Mesenteric fat pad (tissue), 1 donor: ENCODE data around the gene SMYD3. TPM values are rescaled to one million over a fixed set of nuclear protein-coding genes. Genes with fewer than 3 reads are reported as not detected.

Experiments used
- DNase-seq: peaks from one replicate; pipeline ENCODE4 v3.0.0-alpha.2; 2020; ENCODE audit warnings: low spot score
- total RNA-seq: library from RNA; stranded (reverse); fragmentation: NEBNext Ultra II Directional; extraction: Animal tissue kit (Norgen Biotek cat#: 25700); gene quantifications from one replicate; pipeline ENCODE4 v1.2.1, GENCODE V29; 2021
- donor health status: DM: yes; HTN: yes; CAD: no.

Gene SMYD3
- total RNA-seq, 1 donor from 2014 or later = 12.4 TPM

DNA sequence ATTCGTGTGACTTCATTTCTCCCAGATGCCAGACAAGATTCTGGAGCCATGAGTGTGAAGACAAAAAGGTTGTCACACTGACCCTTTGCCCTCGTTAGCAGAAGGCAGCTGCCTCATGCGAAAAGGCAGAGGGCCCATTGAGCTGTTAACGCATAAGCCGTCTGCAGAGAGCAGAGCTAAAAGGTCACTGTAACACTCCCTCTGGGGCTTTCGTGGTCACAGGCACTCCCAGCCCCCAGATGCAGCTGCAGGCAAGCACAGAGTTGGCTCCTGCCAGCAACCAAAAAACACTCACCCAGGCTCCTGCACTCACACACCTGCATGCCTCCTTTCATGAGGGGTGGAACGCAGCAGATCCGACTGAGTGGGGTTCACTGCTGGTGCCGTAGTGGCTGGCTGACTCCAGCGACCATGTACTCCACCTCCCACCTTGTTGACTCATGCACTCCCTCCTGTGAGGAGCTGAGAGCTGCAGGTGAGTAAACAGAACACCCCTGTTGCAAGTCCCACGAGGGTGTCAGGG, 287.5 kb downstream of the SMYD3 start:
- DNase-seq = no peak

DNA sequence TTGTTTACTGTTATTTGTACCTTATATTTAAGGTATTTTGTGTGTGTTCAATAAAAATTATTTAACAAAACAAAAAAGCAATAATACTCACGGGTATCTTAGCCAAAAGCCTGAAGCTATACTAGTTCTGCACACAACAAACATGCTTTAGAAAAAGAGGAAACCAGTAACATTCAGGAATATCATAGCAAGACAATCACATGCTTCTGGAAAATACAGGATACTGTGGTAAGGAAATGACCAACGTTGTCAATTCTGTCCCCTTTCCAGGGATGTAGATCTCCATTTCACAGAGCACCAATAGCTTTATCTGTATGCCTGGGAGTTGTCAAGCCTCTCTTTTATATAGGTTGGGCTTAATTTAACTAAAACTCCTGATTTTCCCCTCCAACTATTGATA, 288.4 kb downstream of the SMYD3 start:
- no peak for DNase-seq

DNA sequence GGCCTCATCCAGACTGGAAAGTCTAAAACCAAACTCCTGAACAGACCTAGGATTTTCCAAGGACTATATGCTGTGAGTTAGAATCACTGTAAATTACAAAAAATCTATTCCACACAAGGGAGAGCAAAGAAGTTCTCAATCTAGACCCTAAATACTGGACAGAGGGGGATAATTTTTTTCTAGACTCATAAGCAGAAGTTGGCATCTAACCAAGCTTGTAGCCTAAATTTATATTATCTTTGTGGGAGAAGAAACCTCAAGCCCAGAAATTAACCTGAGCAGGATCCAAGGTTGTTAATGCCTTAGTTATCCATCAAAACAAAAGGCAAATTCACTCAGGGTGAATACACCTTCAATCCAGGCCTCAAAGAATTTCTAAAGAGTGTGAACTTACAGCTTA, 290.2 kb downstream of the SMYD3 start:
- DNase-seq = no peak

DNA sequence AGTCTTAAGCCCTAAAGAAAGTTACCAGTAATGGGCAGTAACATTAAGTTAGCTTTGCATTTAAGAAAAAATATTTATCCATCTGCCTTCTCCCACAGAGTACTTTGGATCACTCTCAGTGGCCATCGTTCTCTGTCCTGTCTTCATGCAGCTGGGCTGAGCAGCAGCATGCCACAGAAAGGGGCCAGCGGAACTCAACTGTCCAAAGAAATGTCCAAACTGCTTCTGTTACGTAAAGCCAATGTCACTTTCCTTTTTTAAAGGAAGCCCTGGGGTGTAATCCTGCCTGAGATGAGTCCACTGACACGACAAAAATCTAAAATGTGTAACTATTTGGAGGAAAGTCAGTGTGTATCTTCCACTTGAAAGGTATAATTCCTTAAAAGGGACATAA, 291.6 kb downstream of the SMYD3 start:
- no peak for DNase-seq

DNA sequence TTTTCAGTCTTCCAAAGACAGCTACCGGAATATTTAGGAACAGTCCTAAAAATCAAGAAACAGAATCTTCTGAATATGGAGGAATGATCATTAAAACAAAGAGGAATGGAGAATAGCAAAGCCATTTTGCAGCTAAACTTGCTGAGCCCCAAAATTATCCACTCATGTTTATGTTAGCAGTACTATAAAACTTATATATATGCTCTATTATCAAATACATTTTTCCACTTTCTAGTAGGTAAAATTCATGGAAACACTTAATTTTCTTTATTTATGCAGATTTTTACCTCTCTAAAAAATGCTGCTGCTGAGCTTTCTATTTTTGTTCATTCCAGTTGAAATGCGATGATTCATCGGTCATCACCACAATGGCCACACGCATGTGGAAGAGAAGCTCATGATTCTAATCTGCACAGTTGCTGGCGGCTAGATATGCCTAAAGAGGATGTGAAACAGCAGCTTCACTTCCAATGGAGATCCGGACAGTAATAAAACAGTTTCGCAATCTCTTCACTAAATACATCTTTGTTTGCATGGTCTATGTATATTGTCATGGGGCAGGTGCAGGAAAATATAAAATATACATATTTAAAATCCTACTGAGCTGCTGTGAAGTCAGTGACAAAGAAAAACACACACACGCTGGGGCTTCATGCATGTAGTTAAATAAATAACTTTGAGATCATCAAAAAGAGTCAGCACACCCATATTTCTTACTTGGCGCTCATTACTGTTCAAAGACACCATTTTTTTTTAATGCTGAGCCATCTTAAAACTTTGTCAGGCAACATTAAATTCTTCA, 292.2 kb downstream of the SMYD3 start:
- DNase-seq = no peak

DNA sequence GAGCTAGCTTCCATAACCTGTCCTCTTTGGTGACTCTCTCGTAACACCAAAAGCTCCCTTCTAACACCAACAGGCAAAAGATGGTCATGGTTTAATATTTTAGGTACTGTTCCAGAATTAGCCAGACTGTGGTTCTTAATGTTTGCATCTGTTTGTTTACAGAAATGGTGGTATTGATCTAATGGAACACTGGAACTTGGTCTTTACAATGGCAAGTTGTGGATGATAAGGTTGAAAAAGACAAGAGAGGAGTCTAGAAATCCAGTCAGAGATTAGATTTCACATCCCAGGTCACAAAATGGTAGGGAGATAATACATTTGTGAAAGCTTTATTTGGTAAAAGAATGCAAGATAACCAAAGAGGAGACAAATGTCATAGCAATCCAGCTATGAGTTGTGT, 293.1 kb downstream of the SMYD3 start:
- no peak for DNase-seq

DNA sequence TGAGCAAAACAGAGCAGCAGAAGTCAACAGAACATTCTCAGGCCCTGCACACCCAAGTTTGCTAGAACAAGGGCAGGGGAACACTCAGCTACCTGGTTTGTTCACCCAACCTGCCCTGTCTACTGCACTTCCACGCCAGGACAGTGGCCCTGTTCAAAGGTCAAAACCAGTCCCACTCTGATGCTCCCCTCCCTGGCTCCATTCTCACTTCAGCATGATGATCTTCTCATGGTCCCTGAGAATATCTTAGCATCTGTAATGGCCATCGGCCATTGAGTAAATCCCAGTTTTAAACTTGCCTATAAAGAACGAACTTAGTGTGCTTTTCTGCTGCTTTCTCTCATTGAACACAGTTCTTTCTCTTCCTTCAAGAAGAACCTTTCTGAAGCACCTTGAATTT, 293.6 kb downstream of the SMYD3 start:
- DNase-seq = no peak

DNA sequence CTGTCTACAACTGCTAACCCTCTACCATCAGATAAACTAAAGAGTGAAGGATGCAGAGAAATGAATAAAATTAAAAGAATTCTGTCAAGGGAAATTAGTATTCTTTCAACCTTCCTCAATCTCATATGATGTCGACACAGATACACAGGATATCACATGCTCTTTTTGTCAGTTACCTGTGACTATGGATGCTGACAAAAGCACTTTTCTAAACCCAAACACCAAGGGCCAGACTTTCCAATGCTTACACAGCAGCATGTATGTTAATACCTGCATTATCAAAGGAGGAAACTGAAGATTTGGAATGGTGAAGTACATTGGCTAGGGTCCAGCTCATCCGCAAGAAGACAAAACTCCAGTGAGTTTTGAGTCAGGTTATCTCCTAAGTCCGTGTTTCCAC, 294.0 kb downstream of the SMYD3 start:
- DNase-seq = no peak

DNA sequence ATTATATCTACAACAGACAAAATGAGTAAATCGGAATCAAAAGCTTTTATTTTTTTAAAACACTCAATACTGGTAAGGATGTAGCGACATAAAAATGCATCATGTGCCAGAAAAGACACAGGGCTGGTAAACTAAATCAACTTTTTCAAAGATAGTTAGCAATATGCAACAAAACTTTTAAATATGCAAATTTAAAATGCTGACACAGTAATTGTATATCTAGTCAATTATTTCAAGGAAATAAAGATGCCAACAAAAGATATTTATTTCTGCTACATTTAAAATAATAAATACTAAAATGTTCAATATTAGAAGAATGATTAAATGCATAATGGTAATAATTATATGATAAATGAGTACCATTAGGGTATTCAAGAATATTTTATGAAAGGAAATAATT, 295.1 kb downstream of the SMYD3 start:
- DNase-seq = no peak

DNA sequence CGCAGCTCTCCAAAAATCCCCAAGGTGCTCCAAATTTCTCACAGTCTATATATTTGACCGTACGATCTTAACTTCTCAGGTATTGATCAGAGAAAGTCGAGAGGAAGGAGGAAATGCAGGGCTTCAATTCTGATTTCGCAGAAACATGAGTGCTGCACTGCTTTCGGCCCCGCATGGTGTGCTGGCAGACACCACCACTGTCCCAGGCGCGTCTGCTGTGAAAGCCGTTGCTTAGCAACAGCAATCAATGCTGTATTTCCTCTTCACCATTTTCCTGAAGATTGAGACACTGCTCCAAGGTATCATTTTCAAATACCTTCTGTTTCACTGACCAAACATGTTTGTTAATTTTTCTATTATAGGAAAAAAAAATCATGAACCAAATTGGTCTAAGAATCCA, 296.3 kb downstream of the SMYD3 start:
- no peak for DNase-seq

DNA sequence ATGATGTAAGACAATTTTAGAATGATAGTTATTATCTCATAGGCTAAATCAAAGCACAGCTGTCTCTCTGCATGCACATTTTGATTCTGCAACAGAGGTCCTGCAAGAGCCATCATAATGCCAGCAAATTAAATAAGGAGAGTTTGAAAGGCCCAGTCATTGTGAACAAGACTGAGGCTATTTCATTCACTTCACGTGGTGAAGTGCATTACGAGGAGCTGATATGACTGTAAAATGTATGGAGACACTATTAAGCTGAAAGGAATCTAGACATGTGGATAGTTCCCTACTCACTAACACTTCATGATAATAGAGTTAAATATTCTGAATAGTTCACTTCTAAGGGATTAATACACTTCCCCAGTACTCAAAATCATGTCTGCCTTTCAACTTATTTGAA, 299.0 kb downstream of the SMYD3 start:
- DNase-seq = no peak

DNA sequence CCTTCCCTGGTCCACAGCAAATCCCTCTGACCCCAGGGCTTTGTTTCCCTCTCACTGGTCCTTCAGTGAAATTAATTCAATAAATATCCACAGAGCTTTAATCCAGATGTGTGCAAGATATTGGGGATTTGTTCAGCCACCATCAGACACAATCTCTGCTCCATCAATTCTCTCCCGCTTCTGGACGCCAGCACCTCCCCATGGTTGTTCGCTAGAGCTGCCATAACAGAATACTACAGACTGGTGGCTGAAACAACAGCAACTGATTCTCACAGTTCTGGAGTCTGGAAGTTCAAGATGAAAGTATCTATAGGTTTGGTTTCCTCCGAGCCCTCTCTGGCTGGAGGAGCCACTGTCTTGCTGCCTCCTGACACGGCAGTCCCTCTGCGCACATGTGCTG, 303.9 kb downstream of the SMYD3 start:
- DNase-seq = no peak

DNA sequence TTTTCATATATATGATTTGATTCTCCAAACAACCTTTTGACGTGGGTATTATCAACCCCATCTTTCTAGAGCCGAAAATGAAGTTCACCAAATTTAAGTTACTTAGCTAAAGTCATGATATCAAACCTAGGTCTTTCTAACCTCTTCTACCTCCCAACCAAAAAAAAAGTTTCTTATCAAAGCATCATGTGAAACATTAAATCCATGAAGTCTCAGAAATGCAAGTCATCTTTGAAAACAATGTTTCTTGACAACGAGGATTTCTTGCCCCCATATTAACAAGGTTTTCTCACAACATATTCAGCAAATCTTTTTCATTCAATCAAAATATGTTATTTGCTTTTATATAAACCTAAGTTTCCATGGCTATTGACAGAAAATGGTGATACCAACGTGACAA, 306.3 kb downstream of the SMYD3 start:
- DNase-seq = no peak

DNA sequence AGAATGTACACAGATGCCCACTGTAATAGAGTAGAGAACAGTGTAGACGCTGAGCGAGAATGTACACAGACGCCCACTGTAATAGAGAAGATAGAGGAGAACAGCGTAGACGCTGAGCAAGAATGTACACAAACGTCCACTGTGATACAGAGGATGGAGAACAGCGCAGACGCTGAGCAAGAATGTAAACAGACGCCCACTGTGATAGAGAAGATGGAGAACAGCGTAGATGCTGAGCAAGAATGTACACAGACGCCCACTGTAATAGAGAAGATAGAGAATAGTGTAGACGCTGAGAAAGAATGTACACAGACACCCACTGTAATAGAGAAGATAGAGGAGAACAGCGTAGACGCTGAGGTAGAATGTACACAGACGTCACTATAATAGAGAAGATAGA, 306.9 kb downstream of the SMYD3 start:
- no peak for DNase-seq

DNA sequence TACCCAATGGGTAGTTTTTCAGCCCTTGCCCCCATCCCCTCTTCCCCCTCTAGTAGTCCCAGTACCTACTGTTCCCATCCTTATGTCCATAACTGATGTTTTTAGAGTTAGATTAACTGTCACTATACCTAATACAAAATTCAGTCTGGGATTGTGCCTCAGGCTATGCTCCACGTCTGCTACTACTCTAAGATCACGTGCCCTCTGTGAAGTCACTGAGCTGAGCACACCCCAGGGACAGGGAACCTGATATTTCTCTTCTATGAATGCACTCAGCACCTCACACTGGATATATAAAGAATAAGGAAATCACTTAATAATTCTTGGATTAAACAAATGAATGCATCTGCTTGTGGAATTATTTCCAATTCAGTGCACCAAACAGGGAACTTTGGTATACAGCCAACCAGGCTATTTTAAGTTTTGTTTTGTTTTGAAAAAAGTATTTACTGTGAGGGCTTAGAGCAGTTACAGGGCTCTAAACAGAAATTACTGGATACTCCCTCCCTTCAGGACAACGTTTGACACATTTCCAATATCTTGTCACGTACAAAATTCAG, 307.9 kb downstream of the SMYD3 start:
- no peak for DNase-seq

DNA sequence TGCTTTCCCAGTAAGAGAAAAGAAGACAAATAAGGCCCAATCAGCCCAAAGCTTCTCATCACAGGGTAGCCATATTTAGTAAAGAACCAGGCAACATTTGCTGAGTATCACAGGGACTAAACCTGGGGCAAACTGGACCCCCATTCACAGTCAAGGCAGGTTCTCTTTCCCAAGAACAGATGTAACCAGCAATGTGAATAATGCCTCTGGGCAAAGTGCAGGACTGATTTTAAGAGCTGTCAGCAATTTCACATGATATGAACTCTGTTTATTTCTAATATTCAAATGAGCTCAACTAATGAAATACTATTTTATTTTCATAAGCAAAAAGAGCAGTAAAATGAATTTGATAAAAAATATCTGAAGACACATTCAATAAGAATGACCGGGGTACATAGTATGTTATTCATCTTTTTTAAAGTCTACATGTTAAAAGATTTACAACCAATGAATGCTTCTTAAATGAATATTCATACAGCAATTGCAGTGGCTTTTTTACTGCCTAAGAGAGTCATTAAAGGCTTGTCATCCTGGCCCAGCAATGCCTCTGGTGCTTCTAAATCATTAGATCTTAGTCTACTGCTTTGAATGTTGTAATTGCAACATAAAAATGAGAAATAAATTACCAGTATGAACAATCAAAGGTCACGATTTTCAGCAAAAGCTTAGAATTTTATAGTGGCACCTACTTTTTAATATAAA, 308.8 kb downstream of the SMYD3 start:
- DNase-seq = no peak

DNA sequence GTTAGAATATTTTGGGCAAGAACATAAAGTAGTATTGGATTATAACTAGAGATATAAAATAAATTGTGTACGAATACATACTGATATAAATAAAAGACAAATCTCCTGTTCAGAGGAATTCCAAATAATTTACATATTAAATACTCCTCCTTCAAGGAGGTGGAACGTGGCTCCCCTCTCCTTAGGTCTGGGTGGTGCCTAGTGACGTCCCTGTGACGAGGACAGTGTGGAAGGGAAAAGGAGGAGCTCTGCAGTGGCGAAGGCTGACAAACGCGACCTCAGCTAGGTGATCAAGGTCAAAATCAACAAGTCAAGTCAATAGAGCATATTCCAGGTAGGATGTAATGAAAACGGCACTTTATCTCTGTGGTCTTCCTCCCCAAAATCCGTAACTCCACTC, 310.0 kb downstream of the SMYD3 start:
- DNase-seq = no peak

DNA sequence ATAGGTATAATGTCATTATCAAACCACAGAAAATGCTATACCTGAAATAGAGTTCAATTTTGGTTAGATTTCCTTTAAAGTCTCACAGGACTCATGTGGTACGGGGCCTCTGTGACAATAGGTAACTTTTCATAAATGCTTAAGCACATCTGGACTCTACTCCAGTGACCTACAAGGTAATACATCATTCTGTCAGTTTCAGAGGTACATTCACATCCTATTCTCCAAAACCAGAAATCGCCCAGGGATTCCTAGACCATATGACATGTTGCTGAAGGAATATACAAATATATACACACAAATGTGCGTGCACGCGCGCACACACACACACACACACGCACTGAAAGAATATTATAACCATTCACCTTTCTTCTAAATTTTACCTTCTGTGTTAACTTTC, 311.8 kb downstream of the SMYD3 start:
- no peak for DNase-seq

DNA sequence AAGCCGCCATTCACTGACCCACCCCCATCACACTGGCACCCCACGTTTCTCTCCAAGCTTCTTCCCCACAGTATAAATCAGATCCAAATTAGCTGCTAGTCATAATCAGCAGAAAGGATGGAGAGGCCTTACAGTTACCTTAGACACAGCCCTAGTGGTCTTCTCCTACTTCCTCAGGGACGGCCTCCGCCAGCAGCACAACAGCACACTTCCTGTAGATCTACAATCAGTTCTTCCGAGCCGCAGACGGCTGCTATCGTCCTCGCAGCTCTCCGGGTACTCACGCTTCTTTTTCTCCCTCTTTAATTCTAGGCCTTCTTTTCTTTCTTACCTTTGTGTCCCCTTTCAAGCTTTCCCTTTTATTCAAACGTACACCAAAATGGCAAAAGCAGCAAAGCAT, 313.5 kb downstream of the SMYD3 start:
- DNase-seq = no peak

DNA sequence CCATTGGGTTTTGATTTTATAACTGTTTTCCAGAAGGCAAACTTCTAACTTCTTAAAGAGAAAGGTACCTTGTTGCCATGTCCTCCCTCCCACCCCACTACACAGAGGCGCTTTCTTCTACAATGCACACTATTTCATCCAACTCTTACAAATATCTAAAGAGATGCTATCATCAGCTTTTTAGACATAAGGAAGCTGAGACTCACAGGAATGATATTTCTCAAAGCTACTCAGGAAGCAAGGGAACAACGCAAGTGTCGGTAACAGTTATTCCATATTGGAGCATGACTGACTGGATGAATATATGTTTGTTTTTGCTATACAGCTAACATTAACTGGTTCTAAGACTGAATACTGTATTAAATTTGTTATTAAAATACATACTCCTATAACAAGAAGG, 318.0 kb downstream of the SMYD3 start:
- DNase-seq = no peak

DNA sequence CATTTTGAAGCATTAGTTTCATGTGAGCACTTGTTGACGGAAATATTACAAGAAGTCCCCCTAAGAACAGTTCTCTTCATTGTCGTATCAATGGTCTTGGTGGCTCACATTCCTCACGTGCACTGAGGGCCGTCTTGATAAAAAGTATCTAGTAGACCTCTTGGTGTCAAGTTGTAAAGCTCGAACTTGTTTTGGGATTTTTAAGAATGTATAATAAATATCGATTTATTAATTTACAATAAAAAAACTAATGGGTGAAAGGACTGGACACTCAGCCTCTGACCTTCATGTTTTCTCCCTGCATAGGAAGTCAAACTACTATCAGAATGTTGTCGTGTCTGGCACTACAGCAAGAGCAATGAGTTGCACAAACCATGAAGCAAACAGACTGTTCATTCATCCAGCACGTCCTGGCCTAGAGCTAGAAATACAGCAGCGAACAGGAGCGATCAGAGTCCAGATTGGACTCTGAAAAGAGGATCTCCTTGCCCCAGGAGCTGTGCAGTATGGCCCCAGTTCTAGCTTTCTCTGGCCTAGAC, 319.2 kb downstream of the SMYD3 start:
- no peak for DNase-seq

DNA sequence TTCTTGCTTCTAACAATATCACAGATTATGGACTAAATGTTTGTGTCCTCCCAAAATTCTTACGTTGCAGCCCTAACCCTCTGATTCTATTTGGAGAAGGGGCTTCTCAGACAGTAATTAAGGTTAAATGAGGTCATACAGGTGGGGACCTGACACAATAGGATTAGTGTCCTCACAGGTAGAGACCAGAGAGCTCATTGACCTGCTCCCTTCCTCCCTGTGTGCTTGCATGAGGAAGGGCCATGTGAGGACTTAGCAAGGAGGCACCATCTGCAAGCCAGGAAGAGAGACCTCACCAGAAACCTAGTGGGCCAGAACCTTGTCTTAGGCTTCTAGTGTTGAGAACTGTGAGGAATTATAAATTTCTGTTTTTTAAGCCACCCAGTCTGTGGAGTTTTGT, 322.6 kb downstream of the SMYD3 start:
- DNase-seq = no peak
